HPDE6-E6E7 (cell line): ENCODE results near the gene ANGPTL1.

Source experiments
- DNase-seq: peaks from one replicate; pipeline ENCODE4 v3.0.0; 2011; ENCODE audit warnings: missing footprints; ENCODE audit errors: extremely low spot score

The ANGPTL1 gene, protein sequence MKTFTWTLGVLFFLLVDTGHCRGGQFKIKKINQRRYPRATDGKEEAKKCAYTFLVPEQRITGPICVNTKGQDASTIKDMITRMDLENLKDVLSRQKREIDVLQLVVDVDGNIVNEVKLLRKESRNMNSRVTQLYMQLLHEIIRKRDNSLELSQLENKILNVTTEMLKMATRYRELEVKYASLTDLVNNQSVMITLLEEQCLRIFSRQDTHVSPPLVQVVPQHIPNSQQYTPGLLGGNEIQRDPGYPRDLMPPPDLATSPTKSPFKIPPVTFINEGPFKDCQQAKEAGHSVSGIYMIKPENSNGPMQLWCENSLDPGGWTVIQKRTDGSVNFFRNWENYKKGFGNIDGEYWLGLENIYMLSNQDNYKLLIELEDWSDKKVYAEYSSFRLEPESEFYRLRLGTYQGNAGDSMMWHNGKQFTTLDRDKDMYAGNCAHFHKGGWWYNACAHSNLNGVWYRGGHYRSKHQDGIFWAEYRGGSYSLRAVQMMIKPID

GRCh38 chr1:178870944-178871343, at the start of gene ANGPTL1:
Gene ANGPTL1 (minus strand): TSS chr1:178871077. CDS start chr1:178865776, 5,301 bp downstream.
- no peak for DNase-seq

DNA sequence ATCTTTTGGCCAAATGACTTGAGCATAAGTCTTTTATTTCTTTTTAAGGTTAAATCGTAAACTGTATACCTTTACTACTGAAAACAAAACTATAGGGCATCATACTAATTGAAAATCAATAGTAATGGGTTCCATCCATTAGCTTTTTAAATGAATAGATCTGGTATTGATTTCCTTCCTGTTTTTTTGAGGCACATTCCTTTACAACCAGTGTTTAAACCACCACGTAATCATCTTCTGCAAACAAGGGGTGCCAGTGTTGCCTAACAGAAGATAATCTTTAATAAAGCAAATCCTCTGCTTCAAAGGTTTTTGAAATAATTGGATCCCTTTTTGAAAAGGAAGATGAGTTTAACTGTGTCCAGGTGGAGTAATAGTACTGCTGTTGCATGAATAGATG, 48.7 kb upstream of the ANGPTL1 start:
- DNase-seq, result no peak

DNA sequence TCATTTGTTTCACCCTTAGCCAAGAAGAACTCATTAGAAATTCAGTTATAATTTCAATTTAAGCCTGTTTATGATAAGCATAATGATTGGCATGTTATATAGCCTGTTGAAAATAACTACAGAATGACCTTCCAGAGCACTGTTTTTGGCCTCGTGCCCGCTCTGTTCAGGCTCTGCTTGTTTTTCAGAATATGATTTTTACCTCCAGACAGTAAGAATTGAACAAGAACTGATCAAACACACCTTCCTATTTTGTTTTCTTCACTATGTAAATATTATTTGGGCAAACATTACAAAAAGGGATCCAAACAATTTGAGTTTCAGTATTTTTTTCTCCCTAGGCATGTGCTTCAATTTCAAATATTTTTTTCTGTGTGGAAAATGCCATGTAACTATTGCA, 48.1 kb upstream of the ANGPTL1 start:
- DNase-seq, result no peak

GRCh38 chr1:178918308-178918707, 47.4 kb upstream of the ANGPTL1 start:
- no peak for DNase-seq

DNA sequence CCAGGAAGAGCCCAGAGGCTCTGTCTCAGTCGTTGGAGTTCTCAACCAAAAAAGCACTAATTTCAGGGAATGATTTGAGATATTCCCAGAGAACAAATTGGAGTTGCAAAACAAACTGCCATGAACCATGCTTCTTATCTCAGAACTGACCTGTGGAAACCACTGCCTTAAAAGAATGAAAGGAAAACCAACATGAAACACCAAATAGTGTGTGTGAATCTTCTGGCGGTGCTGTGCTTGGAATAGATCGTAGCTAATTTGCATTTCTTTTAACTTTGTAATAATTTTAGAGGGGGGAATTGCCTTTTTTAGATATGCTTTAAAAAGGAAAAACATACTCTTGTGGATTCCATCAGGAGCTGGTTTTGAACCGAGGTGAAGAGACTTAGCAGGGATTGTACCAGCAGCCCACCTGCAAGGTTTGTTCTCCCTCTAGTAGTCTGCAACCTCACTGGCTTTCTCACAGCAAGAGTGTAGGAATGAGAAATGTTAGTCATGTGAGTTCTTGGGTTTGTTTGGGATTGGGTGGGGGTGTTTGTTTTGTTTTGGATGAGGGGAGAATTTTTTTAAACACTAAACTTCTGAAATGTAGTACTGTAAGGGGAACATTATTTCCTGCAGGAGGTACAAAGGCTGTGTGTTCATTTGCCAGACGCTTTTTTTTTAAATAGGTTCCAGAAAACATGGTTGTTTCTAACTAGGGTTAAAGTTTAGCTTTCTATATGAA, 45.7 kb upstream of the ANGPTL1 start:
- DNase-seq, result no peak

GRCh38 chr1:178912597-178912996, 41.7 kb upstream of the ANGPTL1 start:
- no peak for DNase-seq

DNA sequence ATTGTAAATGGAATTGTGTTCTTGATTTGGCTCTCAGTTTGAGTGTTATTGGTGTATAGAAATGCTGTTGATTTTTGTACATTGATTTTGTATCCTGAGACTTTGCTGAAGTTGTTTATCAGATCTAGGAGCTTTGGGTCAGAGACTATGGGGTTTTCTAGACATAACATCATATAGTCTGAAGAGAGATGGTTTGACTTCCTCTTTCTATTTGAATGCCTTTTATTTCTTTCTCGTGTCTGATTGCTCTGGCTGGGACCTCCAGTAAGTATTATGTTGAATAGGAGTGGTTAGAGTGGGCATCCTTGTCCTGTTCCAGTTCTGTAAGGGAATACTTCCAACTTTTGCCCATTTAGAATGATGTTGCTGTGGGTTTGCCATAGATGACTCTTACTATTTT, 39.1 kb upstream of the ANGPTL1 start:
- no peak for DNase-seq

GRCh38 chr1:178908358-178908757, 37.5 kb upstream of the ANGPTL1 start:
- DNase-seq, result no peak

DNA sequence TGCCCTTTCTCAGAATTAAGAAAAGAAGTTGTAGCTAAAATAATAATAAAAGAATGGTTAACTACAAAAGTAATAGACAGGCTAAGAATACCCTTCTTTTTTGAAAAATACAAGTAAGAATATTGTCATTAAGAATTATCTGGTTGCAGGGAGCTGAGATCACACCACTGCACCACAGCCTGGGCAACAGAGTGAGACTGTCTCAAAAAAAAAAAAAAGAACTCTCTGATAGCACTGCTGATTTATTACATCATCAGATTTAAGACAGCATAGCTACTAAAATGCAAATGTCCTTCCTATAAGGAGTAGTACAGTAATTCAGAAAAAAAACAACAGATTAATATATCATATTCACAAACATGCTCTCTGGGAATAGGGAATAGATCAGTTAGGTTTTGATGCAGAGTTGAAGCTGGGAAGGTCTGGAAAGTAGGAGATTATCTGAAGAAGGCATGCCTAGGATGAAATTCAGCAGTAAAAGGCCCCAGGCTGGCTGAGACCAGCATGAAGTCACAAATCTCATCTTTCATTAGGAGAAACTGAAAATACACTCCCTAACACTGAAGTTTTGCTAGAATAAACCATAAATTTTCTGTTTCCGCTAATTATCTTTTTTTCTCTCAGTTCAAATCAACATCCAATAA, 30.7 kb upstream of the ANGPTL1 start:
- no peak for DNase-seq

GRCh38 chr1:178899402-178899801, 28.5 kb upstream of the ANGPTL1 start:
- no peak for DNase-seq

DNA sequence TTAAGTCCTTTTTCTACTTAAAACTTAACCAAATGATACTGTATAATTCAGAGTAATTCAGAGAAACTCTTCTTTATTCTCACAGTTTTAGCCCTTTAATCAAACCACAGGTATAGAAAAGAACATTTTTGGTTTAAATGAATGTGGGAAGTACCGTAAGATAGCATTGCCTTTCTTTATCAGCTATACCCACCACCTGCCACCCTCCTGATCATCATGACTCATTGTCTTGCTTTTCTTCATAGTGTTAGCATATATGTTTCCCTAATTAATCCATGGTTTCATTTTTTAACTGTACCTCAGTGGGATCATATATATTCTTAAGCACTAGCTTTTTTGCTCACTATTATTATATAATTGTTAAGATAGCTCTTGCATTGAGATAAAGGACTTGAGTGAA, 27.5 kb upstream of the ANGPTL1 start:
- no peak for DNase-seq

GRCh38 chr1:178895928-178896327, 25.1 kb upstream of the ANGPTL1 start:
- no peak for DNase-seq

DNA sequence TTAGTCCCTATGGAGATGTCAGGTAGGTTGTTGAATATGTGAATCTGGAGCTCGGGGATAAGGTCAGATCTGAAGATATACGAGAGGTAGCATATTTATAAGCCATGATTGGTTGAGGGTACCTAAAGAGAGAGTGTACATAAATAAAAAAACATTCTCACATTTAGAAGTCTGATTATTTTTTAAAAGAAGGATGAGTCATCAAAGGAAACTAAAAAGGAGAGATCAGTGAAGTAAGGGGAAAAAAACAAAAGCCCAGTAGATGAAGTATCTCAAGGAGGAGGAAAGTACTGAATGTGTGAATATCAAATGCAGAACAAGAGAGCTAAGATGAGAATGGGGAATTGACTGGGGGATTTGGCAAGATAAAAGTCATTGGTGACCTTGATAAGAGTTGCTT, 15.7 kb upstream of the ANGPTL1 start:
- no peak for DNase-seq

DNA sequence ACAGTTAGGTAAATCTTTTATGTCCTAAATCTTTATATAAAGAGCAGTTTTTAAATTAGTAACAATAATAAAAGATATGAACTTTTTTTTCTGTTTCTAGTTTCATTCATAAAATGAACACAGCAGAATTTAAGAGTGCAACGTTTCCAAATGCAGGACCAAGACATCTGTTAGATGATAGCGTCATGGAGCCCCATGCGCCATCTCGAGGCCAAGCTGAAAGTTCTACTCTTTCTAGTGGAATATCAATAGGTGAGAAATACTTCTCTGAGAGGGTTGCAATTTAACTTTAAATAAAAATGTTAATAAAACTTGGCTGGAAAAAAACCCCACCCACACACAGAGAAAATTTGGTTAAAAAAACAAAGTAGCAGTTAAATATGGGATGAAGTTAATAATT, 15.0 kb upstream of the ANGPTL1 start:
- DNase-seq, result no peak

GRCh38 chr1:178881950-178882349, 11.1 kb upstream of the ANGPTL1 start:
- DNase-seq, result no peak

DNA sequence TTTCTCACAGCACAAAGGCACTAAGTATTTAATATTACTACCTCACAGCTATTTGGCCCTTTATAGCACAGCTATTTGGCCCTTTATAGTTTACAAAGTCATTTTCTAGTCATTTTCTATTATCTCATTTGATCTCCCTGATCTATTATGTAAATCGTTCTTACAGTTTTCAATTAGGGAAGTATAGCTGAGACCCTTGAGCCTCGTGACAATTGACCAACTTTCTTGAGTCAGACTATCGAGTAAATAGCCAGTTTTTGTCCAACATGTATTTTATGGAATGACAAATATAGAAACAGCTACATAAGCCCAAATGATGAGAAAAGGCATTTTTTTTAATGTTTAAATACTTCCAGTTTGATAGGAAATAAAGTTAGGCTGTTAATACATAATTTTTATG, 7.0 kb upstream of the ANGPTL1 start:
- no peak for DNase-seq

GRCh38 chr1:178875936-178876335, 5.1 kb upstream of the ANGPTL1 start:
- DNase-seq, result no peak

- no peak for DNase-seq
Observed at GRCh38 chr1:178874966-178875365, 4.1 kb upstream of the ANGPTL1 start.

DNA sequence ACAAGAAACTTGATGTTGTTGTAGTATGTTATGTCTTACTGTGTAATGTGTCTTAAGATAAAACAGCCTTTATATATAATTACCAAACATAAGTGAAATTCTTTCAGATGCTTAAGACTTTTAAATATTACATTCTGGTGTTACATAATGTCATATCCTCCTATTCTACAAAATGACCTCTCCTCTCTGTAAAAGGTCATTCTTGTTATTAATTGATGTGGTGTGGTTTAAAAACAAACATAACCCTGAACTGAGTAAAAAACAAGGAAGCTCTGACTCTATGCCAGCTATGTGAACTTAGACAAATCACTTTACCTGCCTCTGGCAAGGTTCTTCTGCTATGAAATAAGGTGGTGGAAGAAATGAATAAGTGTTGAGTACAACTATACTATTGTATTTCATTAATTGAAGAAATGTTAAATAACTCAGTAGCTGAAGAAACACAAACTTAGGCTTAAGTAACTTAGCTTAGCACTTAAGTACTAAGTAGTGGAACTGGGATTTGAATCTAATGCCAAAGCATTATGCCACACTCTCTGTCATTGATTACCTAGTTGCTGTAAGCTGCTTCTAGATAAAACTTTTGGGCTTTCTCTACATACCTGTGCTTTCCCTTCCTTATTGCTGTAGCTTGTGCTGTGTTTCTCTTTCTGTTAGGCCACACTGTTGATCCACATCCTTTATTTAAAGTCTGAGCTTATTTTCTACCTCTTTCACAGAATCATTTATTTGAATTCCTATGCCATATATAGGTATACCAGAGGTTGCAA, 859 bp upstream of the ANGPTL1 start:
- no peak for DNase-seq

GRCh38 chr1:178870221-178870620, 656 bp downstream of the ANGPTL1 start:
- DNase-seq, result no peak

GRCh38 chr1:178869119-178869697, 1.7 kb downstream of the ANGPTL1 start:
- DNase-seq, result no peak
